Stimulated activated CD4-positive, alpha-beta T cell treated with anti-CD3 and anti-CD28 coated beads, TNF-alpha, amount 100 ng/mL, for 24 hours (primary cell): ENCODE data around the gene RPS27L.

Experiments
- DNase-seq, 3 experiments: peaks; one replicate each; pipeline ENCODE4 v3.0.0-alpha.2; 2020; ENCODE audit warnings: low read depth in 3 of 3

The RPS27L gene

GRCh38 chr15:63188247-63188925 lies 31.1 kb upstream of the RPS27L start:
- DNase-seq = peak in 1 of 3 experiments; percentile 30

DNA sequence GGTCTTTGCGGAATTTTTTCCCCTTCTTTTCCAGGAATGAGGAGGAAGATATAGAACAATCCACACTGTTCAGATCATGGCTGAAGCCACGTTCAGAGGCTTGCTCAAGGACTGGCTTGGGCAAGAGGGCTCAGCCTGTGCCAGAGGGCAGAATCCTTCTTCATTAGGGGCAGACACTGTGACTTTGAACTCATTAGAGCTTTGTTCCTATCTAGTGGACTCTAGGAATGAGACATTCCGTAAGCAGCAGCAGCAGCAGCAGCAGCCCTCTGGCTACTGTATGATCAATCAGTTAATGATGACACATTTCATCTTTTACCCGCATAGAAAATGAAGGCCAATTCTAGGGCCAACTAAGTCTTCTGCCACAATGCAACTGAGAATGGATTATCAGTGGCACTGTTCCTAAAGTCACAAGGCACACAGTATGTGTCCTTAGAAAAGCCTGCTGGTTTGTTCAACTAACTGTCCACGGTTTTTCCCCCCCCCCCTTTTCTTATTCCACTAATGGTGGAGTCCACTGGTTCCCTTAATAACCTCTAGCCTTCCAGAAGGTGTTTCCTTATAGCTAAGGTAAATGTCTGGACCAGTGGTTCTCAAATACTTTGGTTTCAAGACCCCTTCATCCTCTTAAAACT lies 30.4 kb upstream of the RPS27L start:
- no peak for DNase-seq

DNA sequence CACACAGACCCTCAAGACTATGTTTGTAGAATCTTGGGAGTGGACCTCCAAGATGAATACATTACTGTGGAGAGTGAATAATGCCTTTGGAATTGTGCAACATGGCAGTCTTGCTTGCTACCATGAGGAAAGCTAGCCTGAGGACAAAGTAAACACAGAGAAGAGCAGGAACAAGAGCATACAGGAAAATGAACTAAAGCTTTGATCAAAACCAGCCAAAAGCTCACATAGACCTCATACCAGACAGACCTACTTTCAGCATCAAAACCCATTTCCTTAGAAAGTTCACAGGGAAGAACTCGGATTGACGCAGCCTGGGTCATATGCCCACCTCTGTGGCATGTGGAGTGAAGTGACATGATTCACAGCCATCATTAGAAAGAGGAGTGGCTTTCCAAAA lies 28.8 kb upstream of the RPS27L start:
- no peak for DNase-seq

DNA sequence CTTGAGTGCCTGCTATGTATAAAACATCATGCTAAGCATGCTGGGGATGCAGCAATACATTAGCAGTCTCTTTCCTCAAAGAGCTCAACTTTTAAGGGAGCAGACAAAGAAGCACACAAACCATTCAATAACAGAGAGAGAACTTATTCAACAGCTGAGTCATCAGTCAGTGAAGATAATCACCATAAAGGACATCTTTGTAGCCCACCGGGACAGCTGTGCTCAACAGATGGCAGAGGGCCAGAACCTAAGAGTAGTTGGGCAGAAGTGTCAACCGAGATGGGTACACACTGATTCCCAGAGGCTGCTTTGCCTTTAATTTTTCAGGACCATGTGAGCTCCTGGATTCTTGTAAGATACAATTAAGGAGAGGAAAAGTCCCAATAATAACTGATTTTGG lies 27.9 kb upstream of the RPS27L start:
- no peak for DNase-seq

GRCh38 chr15:63181648-63182047 lies 24.4 kb upstream of the RPS27L start:
- DNase-seq = no peak

- no peak for DNase-seq
Measured at GRCh38 chr15:63180746-63181145, 23.5 kb upstream of the RPS27L start.

- DNase-seq = no peak
Measured at GRCh38 chr15:63178034-63178433, 20.8 kb upstream of the RPS27L start.

- DNase-seq = no peak
Measured at GRCh38 chr15:63176302-63176701, 19.0 kb upstream of the RPS27L start.

DNA sequence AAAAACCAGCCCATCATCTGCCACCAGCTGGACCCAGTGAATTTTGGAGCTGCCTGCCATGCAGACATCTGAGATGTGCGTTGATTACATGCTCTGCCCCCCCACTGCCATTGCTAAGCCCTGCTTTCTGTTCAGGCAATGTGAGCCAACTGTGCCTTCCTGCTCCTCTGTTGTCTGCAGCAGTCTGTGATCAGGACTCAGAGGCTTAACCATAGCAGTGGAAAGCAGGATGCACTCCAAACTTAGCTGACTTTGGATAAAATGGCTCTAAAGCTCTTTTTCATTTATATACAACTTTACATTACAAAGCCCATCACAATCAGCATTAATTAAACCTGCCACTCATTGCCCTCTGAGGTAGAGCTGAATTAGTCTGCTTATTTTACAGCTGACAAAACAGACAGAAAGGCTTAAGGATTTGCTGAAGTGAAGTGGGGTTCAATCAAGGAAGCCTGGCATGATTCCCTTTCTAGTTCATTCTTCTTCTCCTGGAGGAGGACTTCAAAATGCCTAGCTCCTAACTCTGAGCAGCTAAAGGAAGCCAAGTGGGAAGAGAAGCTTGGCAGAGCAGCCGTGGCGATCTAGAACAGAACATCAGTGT lies 15.7 kb upstream of the RPS27L start:
- no peak for DNase-seq

DNA sequence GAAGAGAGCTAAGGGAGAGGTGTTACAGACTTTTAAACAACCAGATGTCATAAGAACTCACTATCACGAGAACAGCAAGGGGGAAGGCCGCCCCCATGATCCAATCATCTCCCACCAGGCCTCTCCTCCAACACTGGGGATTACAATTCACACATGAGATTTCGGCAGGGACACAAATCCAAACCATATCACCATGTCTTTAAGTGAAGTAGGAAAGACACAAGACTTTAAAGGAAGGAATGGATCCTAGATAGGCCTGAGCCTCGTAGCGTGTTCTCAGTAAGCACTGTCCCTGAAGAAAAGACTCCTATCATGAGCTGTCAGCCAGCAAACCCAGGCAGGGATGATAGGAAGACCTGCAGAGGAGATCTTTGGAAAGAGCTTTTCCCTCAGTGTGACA lies 15.1 kb upstream of the RPS27L start:
- no peak for DNase-seq

DNA sequence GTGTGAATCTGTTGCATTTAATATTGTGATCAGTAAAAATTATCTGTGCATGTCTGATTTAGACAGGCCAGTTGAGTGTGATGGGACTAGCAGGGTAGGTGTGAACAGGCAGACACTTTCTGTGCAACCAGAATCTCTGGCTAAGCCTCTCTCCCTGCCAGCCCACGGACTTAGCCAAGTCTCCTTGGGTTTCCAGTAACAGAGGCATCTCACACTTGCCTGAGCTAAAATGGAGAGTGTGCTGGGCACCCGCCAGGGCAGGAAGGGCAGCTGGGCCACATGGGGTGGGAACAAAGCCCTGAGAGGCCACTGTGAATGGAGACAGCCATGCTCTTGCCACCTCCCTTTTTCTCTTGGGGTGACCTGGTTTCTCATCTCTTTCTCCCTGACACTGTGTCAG lies 12.5 kb upstream of the RPS27L start:
- DNase-seq = no peak

DNA sequence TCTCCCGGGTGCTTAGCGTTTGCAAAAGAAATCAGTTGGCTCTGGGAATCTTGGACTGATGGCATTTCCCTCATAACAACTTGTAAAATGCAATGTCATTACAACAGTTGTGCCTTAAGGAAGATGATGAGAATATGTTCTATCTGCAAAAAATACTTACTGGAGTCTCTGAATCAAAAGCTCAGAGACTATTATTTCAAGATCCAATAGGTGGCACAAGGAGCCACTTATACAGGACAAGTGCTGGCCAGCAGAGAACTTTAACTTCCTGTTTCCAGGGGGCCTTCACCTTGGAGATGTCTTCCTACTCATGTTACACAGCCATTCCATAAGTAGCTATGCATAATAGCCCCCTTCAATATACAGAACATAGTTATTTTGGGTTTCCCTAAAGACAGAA lies 8.9 kb upstream of the RPS27L start:
- no peak for DNase-seq

DNA sequence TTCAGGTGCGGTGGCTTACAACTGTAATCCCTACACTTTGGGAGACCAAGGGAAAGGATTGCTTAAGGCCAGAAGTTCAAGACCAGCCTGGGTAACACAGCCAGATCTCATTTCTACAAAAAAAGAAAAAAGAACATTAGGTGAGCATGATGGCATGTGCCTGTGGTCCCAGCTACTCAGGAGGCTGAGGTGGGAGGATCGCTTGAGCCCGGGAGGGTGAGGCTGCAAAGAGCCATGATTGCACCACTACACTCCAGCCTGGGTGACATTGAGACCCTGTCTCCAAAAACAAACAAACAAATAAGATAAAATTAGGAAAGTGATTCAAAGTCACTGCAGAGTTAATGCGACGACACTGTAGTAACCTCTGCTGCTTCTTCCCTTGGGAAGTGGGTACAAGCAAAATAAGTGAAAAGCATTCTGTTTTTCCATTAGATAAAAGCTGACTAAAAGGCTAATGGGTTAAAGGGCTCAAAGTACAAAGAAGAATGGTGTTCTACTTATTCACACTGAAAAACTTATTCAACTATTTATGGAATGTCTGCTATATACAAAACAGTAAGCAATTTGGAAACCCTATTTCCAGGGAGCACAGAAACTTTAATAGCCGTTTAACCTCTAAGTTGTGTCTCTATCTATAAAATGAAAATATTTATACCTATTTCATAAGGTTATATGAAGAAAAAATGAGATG lies 8.0 kb upstream of the RPS27L start:
- DNase-seq = no peak

DNA sequence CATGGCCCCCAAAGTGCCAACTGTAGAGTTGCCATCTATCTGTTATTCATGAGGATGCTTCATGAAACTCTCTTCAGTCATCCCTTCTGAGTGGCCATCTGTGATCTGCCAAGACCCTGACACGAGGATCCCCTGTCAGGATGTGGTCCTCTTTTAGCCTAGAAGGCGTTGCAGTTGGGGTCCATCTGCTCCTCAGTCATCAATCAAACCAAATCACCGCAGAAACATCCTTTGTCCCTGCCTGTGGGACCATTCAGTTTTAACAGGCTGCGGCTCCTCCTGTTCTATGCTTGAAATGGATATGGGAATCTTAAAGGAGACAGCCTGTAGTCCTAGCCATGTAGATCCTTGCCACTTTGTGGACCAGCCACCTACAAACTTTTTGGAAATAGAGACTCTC lies 5.9 kb upstream of the RPS27L start:
- DNase-seq = no peak

DNA sequence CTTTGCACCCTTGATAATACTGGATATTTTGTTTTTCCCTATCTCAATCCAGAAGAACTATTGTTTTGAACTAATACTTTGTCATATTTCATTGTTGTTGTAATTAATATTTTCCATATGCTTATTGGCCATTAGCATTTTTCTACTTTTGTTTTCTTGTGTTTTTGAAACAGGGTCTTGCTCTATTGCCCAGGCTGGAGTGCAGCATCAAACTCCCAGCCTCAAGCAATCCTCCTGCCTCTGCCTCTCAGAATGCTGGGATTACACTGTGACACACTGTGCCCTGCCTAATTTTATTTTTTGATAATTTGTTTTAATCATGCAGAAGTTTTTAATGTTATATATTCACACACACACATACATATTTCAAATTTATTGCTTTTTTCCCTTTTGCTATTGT lies 3.4 kb upstream of the RPS27L start:
- no peak for DNase-seq

DNA sequence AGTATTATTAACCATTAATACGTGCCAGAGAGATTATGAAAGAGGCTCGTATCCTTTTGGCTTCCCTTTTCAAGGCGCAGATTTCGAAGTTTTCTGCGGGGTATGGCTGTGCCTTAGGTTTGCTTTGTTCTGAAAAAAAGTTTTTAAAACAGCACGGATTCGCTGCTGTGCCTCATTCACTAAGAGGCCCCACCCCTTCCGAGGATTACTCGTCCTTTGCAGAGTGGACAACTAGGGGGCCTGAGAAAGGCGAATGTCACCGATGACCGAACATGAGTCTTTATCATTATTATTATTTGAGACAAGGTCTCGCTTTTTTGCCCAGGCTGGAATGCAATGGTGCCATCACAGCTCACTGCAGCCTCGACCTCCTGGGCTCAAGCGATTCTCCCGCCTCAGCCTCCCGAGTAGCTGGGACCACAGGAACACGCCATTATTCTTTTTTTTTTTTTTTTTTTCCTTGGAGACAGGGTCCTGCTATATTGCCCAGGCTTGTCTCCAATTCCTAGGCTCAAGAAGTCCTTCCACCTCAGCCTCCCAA lies 684 bp upstream of the RPS27L start:
- DNase-seq = peak in 1 of 3 experiments; percentile 9

- DNase-seq = peak in 1 of 3 experiments; percentile 10
Measured at GRCh38 chr15:63156755-63157117, 541 bp downstream of the RPS27L start.

- DNase-seq = no peak
Measured at GRCh38 chr15:63156086-63156710, 1.1 kb downstream of the RPS27L start.

DNA sequence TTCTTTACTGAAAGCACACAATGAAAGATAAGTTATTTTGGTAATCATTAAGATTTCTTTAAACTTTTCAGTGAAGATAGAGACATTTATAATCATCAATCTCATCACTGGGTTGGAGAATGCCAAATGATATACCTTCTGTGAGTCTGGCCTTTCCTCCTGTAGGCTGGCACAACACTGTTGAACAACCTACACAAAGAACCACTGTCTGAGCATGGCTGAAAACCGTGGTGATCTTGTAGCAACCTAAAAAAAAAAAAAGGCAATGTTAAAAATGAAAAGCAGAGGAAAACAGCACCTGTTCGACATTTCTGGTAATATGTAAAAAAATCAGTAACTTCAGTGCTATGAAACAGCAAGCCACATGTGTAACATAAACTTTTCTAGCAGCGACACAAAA lies 1.8 kb downstream of the RPS27L start:
- no peak for DNase-seq

- no peak for DNase-seq
Measured at GRCh38 chr15:63151665-63152064, 5.6 kb downstream of the RPS27L start.

- DNase-seq = no peak
Measured at GRCh38 chr15:63146684-63147083, 10.6 kb downstream of the RPS27L start.

DNA sequence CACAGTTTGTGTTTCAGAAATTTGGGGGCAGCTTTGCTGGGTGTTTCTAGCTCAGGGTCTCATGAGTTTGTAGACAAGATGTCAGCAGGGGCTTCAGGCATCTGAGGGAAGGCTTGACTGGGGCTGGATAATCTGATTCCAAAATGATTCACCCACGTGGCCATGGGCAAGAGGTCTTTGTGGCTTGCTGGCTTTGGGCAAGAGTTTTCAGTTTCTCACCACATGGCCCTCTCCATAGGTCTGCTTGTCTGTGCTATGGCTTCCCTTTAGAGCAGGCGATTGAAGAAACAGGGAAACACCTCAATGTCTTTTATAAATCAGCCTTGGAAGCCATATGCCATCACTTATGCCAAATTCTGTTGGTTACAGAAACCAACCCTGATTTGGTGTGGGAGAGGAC lies 11.9 kb downstream of the RPS27L start:
- DNase-seq = no peak
